NCI-H2107 (cell line): ENCODE measurements around the gene C7.
"Not testable (repeated sequence)": the region's sequence is repeated elsewhere in the genome, so short reads cannot be mapped to it uniquely, and the experiment has no call there.

ENCODE experiments used
- DNase-seq: peaks from one replicate; lab custom pipeline; 2025; lab: John Stamatoyannopoulos, UW

The C7 gene

GRCh38 chr5:40909264-40909663 is at the start of gene C7:
TSS of gene C7 (plus strand) at chr5:40909497. CDS start at chr5:40909611, 114 bp downstream.
- DNase-seq = no peak

GRCh38 chr5:40860711-40861110 is 48.6 kb upstream of the C7 start:
- DNase-seq = no peak

GRCh38 chr5:40865004-40865403 is 44.3 kb upstream of the C7 start:
- not testable (repeated sequence) for DNase-seq

GRCh38 chr5:40866844-40867243 is 42.5 kb upstream of the C7 start:
- no peak for DNase-seq

- no peak for DNase-seq
Observed at GRCh38 chr5:40869384-40869783, 39.9 kb upstream of the C7 start.

- no peak for DNase-seq
Observed at GRCh38 chr5:40871177-40871576, 38.1 kb upstream of the C7 start.

- not testable (repeated sequence) for DNase-seq
Observed at GRCh38 chr5:40872253-40872652, 37.0 kb upstream of the C7 start.

- DNase-seq = no peak
Observed at GRCh38 chr5:40873286-40873880, 35.9 kb upstream of the C7 start.

- DNase-seq = no peak
Observed at GRCh38 chr5:40875958-40876357, 33.3 kb upstream of the C7 start.

GRCh38 chr5:40877371-40877988 is 31.8 kb upstream of the C7 start:
- no peak for DNase-seq

- peak; percentile 2 for DNase-seq
Observed at GRCh38 chr5:40879163-40879942, 29.9 kb upstream of the C7 start.

GRCh38 chr5:40882291-40882690 is 27.0 kb upstream of the C7 start:
- no peak for DNase-seq

- DNase-seq = not testable (repeated sequence)
Observed at GRCh38 chr5:40883051-40883450, 26.2 kb upstream of the C7 start.

GRCh38 chr5:40895440-40896425 is 13.6 kb upstream of the C7 start:
- not testable (repeated sequence) for DNase-seq

- no peak for DNase-seq
Observed at GRCh38 chr5:40904205-40904993, 4.9 kb upstream of the C7 start.

GRCh38 chr5:40904994-40905306 is 4.3 kb upstream of the C7 start:
- DNase-seq = no peak

GRCh38 chr5:40906351-40906751 is 2.9 kb upstream of the C7 start:
- DNase-seq = no peak

- DNase-seq = no peak
Observed at GRCh38 chr5:40909723-40910122, 426 bp downstream of the C7 start.

- DNase-seq = no peak
Observed at GRCh38 chr5:40911266-40911665, 2.0 kb downstream of the C7 start.

GRCh38 chr5:40914835-40915234 is 5.5 kb downstream of the C7 start:
- DNase-seq = no peak

- DNase-seq = no peak
Observed at GRCh38 chr5:40915341-40915926, 6.1 kb downstream of the C7 start.
